ENCODE results near the gene CDYL.

The CDYL gene

DNA sequence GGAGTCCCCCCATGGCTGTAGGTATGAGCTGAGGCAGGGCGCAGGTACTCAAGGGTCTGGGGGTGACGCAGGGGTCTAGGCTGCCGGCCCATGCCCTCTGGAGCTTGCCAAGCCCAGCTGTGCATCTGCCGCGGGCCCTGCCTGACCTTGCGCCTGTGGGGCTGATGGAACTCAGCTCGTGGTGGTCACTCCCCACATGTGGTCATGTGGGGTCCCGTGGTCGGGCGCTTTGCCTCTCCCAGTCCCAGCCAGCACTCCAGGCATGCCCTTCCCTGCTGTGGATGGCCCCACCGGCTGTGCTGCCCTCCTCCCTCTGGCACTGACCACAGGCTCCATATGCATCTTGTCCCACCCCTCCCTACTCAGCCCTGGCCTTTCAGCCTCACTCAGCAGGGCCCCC is 170.3 kb downstream of the CDYL start:
- no peak overlapping the region for H3K4me3 Mint-ChIP-seq
- no peak for ATAC-seq
- peaks cover 27% of the 10 kb centered on the region for H3K4me1 Mint-ChIP-seq
- no peaks in the 10 kb centered on the region for H3K9me3 Mint-ChIP-seq
- no peak for DNase-seq
- H3K27me3 Mint-ChIP-seq = no peaks in the 10 kb centered on the region
- H3K27ac Mint-ChIP-seq = peak overlapping the region in 1 of 2 donors; percentile 63

DNA sequence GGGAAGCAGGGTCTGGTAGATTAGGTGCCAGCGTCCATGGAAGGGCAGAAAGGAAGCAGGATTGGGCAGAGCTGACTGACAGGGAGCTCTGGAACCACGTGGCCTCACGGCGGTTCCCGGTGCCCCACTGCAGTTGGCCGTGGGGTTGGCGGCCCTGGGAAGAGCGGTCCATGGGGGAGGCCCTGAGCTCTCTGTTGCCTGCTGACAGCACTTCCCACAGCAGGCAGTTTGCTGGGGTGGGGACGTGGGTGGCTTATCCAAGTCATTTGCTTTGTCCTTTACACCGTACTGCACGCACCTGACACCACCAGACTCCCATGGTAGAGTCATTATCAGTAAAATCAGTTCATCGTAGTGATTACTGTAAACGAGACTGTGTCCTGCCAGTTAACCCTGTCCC is 171.5 kb downstream of the CDYL start:
- peaks cover 15% of the 10 kb centered on the region for H3K4me1 Mint-ChIP-seq
- no peak overlapping the region for H3K4me3 Mint-ChIP-seq
- H3K27ac Mint-ChIP-seq = peak overlapping the region in 1 of 2 donors; percentile 22
- DNase-seq (no peak), ATAC-seq (no peak)
- no peaks in the 10 kb centered on the region for H3K9me3 Mint-ChIP-seq
- H3K27me3 Mint-ChIP-seq = no peaks in the 10 kb centered on the region

DNA sequence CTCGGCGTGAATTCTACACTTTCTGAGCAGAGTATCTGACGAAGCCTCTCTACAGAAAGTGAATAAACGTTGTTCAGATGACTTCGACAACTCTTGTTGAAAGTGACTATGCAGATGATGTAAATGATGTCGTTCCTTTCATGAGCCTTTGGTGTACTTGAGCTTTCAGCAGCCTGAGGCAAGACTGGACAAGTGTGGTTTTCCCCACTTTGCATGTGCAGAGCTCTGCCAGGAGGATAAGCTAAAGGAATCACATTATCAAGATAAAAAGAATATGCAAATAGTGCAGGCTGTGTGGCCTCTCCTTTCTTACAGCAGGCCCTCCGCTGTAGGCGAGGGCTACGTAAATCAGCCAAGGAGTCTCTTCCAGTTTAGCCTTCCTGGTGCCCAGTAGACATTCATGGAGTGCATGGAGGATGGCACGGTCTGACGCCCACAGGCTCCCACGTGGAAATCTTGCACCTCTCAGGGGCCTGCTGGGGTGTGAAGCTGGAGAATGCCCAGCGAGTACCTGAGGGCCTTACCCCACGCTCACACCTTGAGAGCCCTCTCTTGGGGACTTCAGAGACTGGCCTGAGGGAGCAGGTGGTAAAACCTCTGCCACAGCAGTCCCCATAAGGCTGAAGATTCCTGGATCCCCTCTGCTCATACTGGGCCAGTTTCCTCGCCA is 172.7 kb downstream of the CDYL start:
- H3K27ac Mint-ChIP-seq = peak overlapping the region in 1 of 2 donors; percentile 48

DNA sequence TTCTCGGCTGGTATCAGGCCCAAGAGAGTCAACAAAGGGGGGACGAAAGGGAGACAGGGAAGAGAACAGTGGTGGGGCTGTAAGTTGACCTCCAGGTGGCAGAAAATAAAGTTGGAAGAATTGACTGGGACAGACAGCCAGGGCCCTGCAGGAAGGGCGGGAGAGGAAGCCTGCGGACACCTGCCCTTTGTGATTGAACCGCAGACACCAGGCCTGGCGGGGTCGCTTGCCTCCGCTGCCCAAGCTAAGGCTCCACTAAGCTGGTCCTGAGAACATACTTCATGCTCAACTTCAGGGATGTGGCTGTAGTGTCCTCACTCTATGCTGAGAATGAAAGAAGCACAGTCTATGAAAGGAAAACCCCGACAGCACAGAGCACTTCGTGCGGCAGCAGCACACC is 173.9 kb downstream of the CDYL start:
- Mint-ChIP-seq H3K27me3 (no peaks in the 10 kb centered on the region), H3K27ac (no peak overlapping the region), H3K4me3 (no peak overlapping the region), H3K4me1 (no peaks in the 10 kb centered on the region), H3K9me3 (no peaks in the 10 kb centered on the region)
- ATAC-seq = no peak
- no peak for DNase-seq

More for the DNA sequence above, 172.7 kb downstream of the CDYL start:
- DNase-seq (no peak), ATAC-seq (no peak)
- Mint-ChIP-seq H3K4me3 (no peak overlapping the region), H3K9me3 (no peaks in the 10 kb centered on the region), H3K4me1 (peaks cover 3% of the 10 kb centered on the region), H3K27me3 (no peaks in the 10 kb centered on the region)

DNA sequence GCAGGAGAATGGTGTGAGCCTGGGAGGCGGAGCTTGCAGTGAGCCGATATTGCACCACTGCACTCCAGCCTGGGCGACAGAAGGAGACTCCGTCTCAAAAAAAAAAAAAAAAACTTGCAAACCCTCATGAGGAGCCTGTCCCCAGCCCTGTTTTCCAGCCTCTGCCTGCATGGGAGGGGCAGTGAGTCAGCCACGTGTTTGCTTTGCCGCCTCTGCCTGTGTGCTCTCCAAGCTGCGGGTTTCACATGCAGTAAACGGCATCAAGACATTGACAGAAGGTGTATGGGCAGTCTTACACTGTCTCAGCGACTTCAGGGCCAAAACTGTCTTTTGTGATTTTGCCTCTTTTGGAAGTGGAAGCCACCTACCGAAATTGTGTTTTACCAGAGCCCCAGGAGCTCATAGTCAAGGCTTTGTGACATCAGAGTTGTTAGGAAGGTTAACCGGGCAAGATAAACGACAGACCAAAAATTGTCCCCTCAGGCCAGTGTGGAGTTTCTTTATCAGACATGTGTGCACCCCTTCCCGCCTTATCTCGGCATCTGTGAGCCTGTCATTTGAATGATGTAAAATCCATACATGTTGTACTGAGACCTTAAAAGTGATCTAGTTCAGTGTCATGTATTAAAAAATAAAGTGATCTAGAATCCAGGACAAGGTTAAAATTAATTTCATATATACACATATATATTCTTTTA is 174.8 kb downstream of the CDYL start:
- Mint-ChIP-seq H3K27me3 (no peaks in the 10 kb centered on the region), H3K27ac (no peak overlapping the region), H3K4me1 (no peaks in the 10 kb centered on the region), H3K9me3 (no peaks in the 10 kb centered on the region), H3K4me3 (no peak overlapping the region)
- ATAC-seq (no peak), DNase-seq (no peak)

DNA sequence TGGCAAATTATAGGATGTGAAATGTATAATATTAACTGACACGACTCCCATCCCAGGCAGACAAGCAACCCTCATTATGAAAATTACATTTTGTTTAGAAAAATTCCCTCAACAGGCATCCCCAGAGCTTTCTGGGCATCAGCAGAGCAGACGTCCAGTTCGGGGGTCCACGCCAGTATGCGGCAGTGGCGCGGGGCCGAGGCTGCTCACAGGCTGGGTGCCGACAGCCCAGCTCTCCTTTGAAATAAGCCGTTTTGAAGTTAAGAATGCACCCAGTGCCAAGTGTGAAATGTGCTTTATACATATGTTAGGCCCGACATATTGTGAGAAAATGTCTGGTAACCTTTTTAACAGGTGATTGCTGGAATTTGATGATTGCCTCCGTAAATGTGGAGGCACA is 177.2 kb downstream of the CDYL start:
- DNase-seq = no peak

DNA sequence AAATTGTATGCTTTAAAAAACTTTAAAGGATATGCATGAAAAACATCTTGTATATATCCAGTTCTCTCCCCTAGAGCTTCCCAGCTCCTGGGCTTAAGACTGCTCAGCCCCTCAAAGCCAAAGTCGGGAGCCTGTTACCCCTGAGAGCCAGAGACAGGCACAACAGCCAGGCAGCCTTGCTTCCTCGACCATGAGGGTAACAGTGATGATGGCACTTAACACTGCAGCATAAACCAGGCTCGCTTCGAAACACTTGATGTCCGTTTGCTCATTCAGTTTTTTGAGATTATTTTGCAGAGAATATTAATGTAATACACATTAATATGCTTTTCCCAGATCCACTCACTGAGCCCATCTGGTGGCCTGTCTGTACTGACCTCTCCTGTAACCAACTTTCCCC is 180.4 kb downstream of the CDYL start:
- no peak for ATAC-seq
- Mint-ChIP-seq H3K9me3 (no peaks in the 10 kb centered on the region), H3K4me1 (no peaks in the 10 kb centered on the region), H3K4me3 (no peak overlapping the region), H3K27ac (peak overlapping the region in 1 of 2 donors; percentile 9), H3K27me3 (peaks cover 7% of the 10 kb centered on the region)
- no peak for DNase-seq

More for the DNA sequence above, 177.2 kb downstream of the CDYL start:
- ATAC-seq = no peak
- peak overlapping the region in 1 of 2 donors; percentile 80 for H3K27ac Mint-ChIP-seq
- H3K9me3 Mint-ChIP-seq = no peaks in the 10 kb centered on the region
- H3K4me3 Mint-ChIP-seq = no peak overlapping the region
- peaks cover 7% of the 10 kb centered on the region for H3K27me3 Mint-ChIP-seq
- no peaks in the 10 kb centered on the region for H3K4me1 Mint-ChIP-seq

DNA sequence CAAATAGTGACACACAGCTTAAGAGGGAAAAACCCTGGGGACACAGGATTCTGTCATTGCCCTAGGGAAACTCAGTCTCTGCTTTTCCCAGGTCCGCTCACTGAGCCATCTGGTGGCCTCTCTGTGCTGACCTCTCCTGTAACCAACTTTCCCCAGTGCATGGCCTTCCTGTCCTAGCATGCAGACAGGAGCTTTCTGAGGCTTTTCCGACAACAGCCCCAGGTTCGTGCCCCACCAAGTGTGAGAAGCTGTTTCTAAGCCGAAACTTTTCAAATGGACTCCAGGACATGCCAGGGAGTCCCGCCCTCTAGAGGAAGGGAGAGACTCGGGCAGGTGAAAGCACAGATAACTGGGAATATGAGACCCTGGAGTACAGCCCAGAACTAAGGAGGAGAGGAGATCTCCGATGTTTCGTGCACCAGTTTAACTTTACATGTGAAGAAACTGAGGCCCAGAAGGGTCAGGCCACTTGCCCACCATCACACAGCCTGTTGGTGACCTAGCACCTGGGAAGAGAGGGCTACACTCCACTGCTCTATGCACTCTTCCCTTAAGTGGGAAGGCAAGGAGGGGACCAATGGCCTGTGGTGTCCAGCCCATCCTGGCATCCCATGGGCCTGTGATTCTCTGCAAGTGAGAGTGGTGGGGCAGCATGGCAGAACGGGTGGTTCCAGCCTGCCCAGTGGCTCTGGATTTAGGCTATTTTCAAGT is 181.5 kb downstream of the CDYL start:
- H3K9me3 Mint-ChIP-seq = no peaks in the 10 kb centered on the region
- DNase-seq (no peak), ATAC-seq (peak; percentile 31)
- peak overlapping the region in 1 of 2 donors; percentile 12 for H3K27ac Mint-ChIP-seq
- no peaks in the 10 kb centered on the region for H3K4me1 Mint-ChIP-seq
- peaks cover 7% of the 10 kb centered on the region for H3K27me3 Mint-ChIP-seq
- no peak overlapping the region for H3K4me3 Mint-ChIP-seq

DNA sequence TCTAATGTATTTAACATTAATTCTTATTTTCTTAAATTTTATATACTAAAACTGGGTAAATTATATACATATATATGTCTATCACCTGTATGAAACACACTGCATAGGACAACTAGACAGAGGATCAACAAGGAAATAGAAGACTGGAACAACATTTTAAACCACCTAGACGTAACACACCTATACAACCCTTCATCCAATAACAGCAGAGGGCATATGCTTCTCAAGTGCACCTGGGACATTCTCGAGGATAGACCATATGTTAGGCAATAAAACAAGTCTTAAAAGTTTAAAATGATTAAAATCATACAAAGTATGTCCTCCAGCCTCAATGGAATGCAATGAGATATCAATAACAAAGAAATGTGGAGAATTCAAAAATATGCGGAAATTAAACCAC is 182.4 kb downstream of the CDYL start:
- no peak for DNase-seq
- Mint-ChIP-seq H3K4me1 (no peaks in the 10 kb centered on the region), H3K9me3 (no peaks in the 10 kb centered on the region), H3K27ac (no peak overlapping the region), H3K27me3 (peaks cover 7% of the 10 kb centered on the region), H3K4me3 (no peak overlapping the region)
- ATAC-seq = no peak

DNA sequence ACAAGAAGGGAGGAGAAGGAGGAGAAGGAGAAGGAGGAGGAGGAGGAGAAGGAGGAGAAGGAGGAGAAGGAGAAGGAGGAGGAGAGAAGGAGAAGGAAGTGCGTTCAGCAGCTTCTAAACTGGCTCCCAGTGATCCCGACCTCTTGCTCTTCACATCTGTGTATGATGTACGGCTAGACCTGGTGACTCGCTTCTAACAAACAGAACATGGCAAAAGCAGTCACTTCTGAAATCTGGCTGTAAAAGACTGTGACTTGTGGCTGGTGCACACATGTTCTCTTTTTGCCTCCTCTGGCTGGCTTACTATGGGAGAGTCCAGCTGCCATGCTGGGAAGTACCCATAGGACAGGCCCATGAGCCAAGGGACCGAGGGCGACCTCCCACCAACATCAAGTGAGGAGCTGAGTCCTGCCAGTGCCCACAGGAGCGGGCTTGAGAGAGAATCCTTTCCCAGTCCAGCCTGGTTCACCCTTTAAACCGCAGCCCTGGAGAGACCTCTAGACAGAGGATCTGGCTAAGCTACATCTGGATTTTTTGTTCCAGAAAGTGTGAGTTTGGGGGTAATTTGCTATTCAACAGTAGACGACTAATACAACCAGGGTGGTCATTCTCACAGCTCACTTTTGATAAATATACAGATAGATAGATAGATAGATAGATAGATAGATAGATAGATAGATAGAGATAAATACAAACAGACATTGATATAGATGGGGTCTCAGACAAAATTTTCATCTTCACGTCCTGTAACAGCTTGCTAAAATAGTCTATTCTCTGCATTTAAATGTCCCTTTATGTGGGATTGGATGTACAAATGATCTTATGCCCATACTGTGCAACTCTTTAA is 185.3 kb downstream of the CDYL start:
- ATAC-seq = no peak
- DNase-seq = no peak
- Mint-ChIP-seq H3K4me3 (no peak overlapping the region), H3K9me3 (no peaks in the 10 kb centered on the region), H3K27ac (peak overlapping the region in 1 of 2 donors; percentile 13), H3K27me3 (peaks cover 7% of the 10 kb centered on the region), H3K4me1 (no peaks in the 10 kb centered on the region)

DNA sequence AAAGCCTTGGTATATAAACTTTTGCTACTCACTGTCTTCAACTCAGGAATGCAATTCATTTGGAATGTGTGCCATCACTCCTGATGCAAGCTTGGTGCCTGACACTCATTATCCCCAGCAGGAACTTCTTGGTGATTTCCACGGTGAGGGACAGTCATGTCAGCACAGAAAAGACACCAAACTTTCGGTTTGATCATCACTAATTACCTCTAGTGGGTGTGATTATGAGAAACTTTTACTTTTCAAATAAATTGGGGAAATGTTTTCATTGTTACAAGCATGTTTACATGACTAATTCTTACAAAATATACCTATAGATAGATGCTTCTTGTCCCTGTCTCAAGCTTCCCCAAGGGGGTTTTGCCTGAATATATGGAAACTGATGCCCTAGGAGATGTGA is 186.7 kb downstream of the CDYL start:
- Mint-ChIP-seq H3K27ac (no peak overlapping the region), H3K4me3 (no peak overlapping the region), H3K27me3 (peaks cover 1% of the 10 kb centered on the region), H3K9me3 (no peaks in the 10 kb centered on the region), H3K4me1 (no peaks in the 10 kb centered on the region)
- DNase-seq (no peak), ATAC-seq (no peak)

DNA sequence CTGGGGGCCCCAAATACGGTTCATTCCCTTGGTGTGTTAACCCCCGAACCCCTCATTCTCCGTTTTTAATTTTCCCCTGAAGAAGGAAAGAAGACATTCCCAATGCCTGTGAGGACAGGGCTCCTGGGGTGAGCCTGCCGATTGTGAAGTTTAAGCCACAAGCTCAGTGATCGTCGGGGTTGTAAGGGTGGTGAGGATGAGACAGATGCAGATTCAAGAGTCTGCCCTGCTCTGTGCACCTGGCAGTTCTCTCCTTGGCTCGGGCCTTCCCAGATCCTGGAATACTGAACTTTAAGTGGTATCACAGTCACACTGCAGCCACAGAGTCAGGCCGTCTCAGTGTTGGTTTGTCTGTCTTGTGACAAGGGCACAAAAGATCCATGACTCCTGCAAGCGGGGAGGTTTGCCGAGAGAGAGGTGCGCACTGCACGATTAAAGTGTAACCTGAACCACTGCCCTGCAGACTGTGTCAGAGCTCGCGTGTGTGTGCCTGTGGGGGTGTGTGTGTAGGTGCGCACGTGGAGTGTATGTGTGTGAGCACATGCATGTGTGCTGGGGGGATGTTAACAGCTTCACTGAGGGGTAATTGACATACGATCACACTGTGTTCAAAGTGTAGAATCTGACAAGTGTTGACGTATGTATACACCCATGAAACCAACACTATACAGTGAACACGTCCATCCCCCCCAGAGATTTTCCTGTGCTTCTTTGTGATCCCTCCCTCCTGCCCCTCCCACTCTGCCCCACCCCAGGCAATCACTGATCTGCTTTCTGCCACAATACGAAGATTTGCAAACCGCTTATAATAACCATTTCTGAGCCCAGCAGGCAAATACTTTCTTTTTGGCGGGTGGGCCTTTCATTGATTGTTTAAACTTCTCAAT is 188.7 kb downstream of the CDYL start:
- Mint-ChIP-seq H3K9me3 (no peaks in the 10 kb centered on the region), H3K4me3 (no peak overlapping the region), H3K27me3 (no peaks in the 10 kb centered on the region), H3K27ac (no peak overlapping the region), H3K4me1 (no peaks in the 10 kb centered on the region)
- DNase-seq (no peak), ATAC-seq (no peak)

DNA sequence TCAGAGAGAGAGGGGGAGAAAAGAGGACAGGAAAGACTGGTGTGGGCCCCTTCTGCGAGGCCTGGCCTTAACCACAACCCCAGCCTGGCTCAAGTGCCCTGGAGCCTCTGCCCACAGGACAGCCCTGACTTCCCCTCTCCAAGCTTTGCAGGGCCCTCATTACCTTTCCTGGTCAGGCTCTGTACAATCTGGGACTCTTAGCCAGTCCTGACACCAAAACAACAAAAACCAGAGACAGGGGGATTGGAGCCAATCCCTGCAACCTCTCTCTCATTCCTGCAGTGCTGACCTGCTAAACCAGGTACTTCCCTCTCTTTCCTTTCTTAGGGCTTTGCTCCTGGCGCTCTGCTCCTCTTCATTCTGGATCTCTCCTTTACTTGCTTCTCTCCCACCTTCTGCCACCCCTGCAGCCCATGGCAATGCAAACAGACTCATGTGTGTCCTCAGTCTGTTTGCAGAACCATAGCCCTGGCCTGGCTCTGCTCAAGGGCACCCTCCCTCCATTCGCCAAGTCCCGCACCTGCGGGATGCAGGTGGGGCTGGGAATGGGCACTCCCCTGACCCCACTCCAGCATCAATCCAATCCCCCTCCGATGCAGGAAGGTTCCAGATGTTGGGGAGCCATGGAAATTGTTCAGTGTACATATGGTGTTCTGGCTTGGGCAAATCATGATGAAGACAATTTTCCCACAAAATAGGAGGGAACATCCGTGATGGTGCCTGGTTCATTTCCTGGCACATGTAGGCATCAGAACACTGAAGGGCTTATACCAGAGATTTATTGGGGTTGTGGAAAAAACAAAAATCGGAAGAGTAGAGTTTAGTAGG is 189.6 kb downstream of the CDYL start:
- Mint-ChIP-seq H3K9me3 (no peaks in the 10 kb centered on the region), H3K27ac (peak overlapping the region in 1 of 2 donors; percentile 23), H3K4me3 (no peak overlapping the region), H3K4me1 (no peaks in the 10 kb centered on the region), H3K27me3 (no peaks in the 10 kb centered on the region)
- ATAC-seq (no peak), DNase-seq (no peak)
